K562 (cell line): ENCODE data around the gene RPLP2.

ENCODE experiments used
- HDAC2 ChIP-seq: fragments of 450-650 bp; IDR thresholded peaks from 2 replicates; pipeline ENCODE4 v1.6.1; 2016; ENCODE audit warnings: mild to moderate bottlenecking
- MYNN ChIP-seq, 2 experiments: sonication (generic); formaldehyde crosslinking in 1 of 2; IDR thresholded peaks; 2 replicates each; pipeline versions ENCODE4 v1.5.0 to v1.6.1; 2016 to 2020; ENCODE audit warnings: antibody characterized with exemption in 1 of 2, missing genetic modification reagents in 1 of 2
- POLR2B ChIP-seq: fragments of 450-650 bp; IDR thresholded peaks from 2 replicates; pipeline ENCODE4 v1.6.1; 2018; ENCODE audit warnings: low read depth; ENCODE audit not compliant: partially characterized antibody
- ZNF140 ChIP-seq: fragments of 250-450 bp; sonication (Bioruptor Pico); IDR thresholded peaks from 2 replicates; pipeline ENCODE4 v1.8.0; 2021; ENCODE audit warnings: moderate library complexity, mild to moderate bottlenecking, inconsistent platforms
- TF ChIP-seq, protein P1 (sequence below): fragments of 450-650 bp; IDR thresholded peaks from 2 replicates; pipeline ENCODE4 v1.6.1; 2016; ENCODE audit warnings: antibody characterized with exemption

DNA sequence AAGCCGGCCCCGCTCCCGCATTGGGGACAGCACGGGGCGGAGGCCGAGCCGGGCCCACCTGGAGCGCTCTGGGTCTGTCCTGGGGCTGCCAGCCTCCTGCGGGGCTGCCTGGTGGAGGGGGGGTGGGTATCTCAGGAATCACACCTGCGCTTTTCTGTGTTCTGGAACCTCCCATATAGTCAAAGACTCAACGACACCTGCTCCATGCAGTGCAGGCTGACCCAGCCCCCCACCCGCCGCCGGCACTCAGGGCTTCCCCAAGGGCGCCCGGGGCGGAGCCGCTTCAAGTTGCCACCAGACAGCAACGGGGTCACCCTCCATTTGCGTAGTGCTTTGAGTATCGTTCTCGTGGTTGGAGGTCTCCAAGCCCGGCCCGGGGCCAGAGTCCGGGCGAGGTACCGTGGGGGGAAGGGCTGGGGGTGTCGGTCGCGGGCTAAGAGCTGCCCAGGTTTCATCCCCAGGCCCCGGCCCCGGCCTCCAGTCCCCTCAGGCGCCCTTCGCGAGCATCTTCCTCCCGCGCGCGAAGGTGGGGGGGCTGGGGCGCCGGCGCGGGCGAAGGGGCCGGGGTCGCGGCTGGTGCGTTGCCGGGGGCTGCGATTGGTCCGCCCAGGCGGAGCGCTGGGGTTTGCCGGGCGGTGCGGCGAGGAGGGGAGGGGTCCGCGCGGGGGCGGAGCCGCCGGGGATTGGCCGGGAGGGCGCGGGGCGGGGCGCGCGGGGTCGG, 39.5 kb downstream of the RPLP2 start:
- TF ChIP-seq HDAC2 (no peak), MYNN (IDR thresholded peaks at IDR 0.05) (no peak), MYNN (CRISPR knock-in tag; IDR thresholded peaks at IDR 0.05) (no peak), ZNF140 (CRISPR knock-in tag) (no peak), POLR2B (no peak)
- TF ChIP-seq, protein P1, sequence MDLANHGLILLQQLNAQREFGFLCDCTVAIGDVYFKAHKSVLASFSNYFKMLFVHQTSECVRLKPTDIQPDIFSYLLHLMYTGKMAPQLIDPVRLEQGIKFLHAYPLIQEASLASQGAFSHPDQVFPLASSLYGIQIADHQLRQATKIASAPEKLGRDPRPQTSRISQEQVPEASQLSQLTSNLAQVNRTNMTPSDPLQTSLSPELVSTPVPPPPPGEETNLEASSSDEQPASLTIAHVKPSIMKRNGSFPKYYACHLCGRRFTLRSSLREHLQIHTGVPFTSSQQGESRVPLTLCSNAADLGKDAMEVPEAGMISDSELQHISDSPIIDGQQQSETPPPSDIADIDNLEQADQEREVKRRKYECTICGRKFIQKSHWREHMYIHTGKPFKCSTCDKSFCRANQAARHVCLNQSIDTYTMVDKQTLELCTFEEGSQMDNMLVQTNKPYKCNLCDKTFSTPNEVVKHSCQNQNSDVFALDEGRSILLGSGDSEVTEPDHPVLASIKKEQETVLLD, result no peak
